ENCODE results near the gene ZNF160.
"Not testable (repeated sequence)": the region's sequence is repeated elsewhere in the genome, so short reads cannot be mapped to it uniquely, and the experiment has no call there.

- not testable (repeated sequence) for TF ChIP-seq CTCF, POLR2A, EP300 (IDR thresholded peaks at IDR 0.05)
These were observed 6.6 kb downstream of the ZNF160 start for GRCh38 chr19:53096579-53096978.
